Fibroblast of the aortic adventitia (primary cell): ENCODE measurements around the gene TMEM43. TPM values are rescaled to one million over a fixed set of nuclear protein-coding genes. Genes with fewer than 3 reads are reported as not detected.

ENCODE experiments used
- DNase-seq: peaks from one replicate; pipeline ENCODE4 v3.0.0-alpha.2; 2010; ENCODE audit warnings: low read depth
- H3K4me3 ChIP-seq: 2 replicates; pipeline ENCODE4 v1.5.1; 2011; ENCODE audit warnings: low read depth, mild to moderate bottlenecking, control low read depth, low read length, moderate library complexity
- CTCF ChIP-seq: IDR thresholded peaks from 2 replicates; pipeline ENCODE4 v1.5.1; 2011; ENCODE audit warnings: mild to moderate bottlenecking, low read length, control low read depth, inconsistent platforms; ENCODE audit not compliant: insufficient read depth
- total RNA-seq: library from RNA; depleted of rRNA; stranded (reverse); fragments of >200 nt; gene quantifications from 2 replicates; pipeline ENCODE4 v1.2.3, GENCODE V29; 2012; ENCODE audit warnings: low replicate concordance

The TMEM43 gene
- total RNA-seq, 1 donor = 134 TPM

- TF ChIP-seq CTCF = no peak
- no peak for DNase-seq
- no peak overlapping the region for H3K4me3 ChIP-seq
These were observed 2.8 kb downstream of the TMEM43 start for GRCh38 chr3:14127516-14128161.

GRCh38 chr3:14128724-14129123 is 3.9 kb downstream of the TMEM43 start:
- TF ChIP-seq CTCF = no peak
- no peak for DNase-seq
- no peak overlapping the region for H3K4me3 ChIP-seq

- H3K4me3 ChIP-seq = no peak overlapping the region
- DNase-seq = no peak
- TF ChIP-seq CTCF = no peak
These were observed 4.4 kb downstream of the TMEM43 start for GRCh38 chr3:14129296-14129695.

GRCh38 chr3:14130230-14130629 is 5.4 kb downstream of the TMEM43 start:
- H3K4me3 ChIP-seq = no peak overlapping the region
- DNase-seq = no peak
- TF ChIP-seq CTCF = no peak

GRCh38 chr3:14130707-14131106 is 5.9 kb downstream of the TMEM43 start:
- TF ChIP-seq CTCF = no peak
- no peak overlapping the region for H3K4me3 ChIP-seq
- no peak for DNase-seq

GRCh38 chr3:14131134-14131533 is 6.3 kb downstream of the TMEM43 start:
- no peak overlapping the region for H3K4me3 ChIP-seq
- no peak for DNase-seq
- no peak for TF ChIP-seq CTCF

GRCh38 chr3:14132120-14132519 is 7.3 kb downstream of the TMEM43 start:
- TF ChIP-seq CTCF = no peak
- H3K4me3 ChIP-seq = no peak overlapping the region
- DNase-seq = no peak
